ENCODE measurements around the gene ITGA8.
"Not testable (repeated sequence)": the region's sequence is repeated elsewhere in the genome, so short reads cannot be mapped to it uniquely, and the experiment has no call there.

ITGA8 gene

DNA sequence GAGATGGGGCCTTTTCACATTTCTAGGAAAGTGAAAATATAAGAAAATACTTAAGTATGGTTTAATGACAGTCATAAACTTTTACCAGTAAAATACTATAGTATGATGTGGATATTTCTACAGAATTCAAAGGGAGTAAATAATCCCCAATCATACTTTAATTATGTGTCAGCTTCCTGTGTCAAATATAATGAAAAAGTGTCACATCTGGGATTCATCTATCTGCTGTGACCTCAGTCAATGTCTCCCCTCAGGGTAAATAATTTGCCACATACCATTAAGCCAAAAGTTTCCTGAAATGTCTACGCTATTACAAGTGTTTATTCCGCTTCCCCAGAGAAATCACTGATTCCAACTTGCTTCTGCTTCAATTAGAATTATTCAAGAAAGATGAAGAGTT, 110.5 kb downstream of the ITGA8 start:
- DNase-seq (ENCODE audit: low read depth): no peak

DNA sequence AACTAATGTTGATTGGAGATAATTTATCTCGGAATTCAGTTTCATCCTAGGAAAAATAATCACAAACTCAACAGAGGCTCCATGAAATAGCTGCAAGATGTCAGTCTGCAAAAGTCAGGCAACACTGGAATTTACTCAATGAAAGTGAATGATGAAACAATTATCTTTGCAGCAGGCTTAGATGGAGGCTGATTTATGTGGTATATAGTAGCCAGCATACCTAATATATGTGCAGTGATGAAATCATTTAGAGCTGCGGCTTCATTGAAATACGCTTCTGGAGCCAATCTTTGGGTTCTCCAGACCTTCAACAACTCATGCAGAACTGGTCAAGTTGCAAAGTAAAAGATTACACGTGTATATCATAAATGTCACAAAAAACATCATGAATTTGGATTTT, 113.3 kb downstream of the ITGA8 start:
- DNase-seq (ENCODE audit: low read depth): no peak

DNA sequence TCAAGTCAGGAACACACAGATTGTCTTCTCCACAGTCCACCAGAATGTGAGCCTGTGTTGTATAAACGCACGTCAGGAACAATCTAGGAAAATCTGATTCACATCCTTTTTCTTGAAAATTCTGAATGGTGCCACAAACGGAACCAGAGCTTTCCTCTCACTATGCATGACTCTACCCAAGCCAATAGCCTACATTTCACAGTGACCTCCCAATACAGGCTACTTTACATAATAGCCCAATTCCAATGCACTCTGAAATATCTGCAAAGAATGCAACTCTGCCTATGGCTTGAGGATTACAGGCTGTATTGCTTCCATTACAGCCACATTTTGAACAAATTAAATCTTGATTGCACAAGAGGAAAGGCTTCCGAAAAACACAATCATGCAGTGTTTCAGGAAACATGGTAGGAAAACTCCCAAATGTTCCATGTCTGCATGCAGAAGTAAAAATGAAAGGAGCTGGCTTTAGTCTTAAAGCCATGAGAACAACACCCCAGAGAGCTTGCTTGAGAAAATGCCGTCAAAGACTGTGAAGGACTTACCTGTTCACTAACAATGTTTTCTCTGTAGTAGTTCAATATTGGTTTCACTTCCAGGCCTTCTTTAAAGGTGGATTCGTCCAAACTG, 113.9 kb downstream of the ITGA8 start:
- no peak for DNase-seq (ENCODE audit: low read depth)

DNA sequence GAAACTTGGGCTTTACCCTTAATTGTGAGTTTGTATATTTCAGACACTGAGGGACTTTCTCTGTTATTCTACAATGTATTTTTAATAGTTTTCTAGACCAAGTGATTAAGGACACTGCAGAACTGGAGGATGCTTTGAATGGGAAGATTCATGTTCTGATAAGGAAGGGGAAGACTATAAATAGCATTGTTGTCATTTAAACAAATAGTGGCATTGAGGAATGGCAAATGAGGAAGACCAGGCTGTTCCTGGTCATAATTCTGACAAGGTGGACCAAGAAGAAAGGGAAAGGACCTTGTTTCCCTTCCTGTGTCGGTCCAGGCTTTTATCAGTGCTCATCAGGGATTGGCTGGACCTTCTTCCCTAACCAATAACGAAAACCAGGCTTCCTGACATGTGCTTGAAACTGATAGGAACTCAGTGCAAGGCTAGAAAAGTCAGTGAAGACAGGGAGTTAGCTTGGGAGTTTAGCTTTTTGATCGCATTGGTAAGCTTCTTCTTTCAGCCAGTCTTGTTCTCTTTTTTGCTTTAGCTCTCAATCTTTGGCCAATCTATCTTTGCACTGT, 116.2 kb downstream of the ITGA8 start:
- DNase-seq (ENCODE audit: low read depth): no peak

DNA sequence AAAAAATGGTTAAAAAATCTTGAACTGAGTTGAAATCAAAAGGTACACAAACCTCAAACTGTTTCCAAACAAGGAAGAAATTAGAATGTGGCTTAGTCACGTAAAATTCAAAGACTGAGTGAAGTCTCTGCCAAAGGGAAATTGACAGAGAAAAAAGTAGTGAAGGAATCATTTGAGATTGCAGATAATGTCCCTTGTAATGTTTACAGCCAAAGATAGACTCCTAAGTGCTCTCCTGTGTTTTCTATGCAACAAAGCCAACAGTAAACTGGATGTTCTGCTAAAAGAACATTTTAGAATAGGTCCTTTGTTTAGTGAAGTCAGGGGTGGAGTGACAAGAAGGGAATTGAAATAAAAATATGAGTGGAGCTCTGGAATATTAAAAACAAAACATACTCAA, 117.9 kb downstream of the ITGA8 start:
- no peak for DNase-seq (ENCODE audit: low read depth)

DNA sequence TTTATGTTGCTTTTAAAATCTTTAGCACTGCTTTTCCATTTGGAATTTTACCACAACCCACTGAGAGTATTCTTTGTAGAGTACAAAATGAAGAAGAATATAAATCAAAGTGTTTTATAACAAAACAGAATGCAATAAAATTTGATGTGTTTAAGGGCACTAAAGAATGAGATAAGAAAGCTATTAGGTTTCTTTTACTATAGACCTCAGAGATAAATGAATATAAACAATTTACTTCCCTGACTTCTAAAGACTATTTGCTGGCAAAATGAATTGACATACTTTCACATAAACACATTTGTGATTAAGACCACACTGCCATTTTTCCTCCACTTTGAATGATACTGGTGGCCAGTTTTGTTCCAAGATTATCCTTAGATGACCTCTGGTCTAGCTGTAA, 124.5 kb downstream of the ITGA8 start:
- DNase-seq (ENCODE audit: low read depth): no peak

DNA sequence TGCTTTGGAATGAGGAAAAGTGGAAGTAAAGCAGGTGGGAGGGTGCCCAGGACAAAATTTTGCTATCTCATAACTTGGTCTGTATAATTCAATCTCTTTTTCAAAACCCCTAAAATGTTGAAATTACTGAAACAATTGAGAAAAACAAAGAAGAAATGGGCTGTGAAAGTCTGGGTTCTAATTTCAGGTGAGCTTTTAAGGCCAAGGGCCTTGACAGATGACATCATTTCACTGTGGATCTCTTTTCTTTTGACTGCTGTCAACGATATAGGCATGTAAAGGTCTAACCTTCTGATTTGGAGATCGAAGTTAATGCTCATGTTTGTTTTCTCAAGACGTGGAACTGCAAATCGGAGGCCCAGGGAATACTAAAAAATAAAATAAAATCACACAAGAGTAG, 127.8 kb downstream of the ITGA8 start:
- DNase-seq (ENCODE audit: low read depth): no peak

DNA sequence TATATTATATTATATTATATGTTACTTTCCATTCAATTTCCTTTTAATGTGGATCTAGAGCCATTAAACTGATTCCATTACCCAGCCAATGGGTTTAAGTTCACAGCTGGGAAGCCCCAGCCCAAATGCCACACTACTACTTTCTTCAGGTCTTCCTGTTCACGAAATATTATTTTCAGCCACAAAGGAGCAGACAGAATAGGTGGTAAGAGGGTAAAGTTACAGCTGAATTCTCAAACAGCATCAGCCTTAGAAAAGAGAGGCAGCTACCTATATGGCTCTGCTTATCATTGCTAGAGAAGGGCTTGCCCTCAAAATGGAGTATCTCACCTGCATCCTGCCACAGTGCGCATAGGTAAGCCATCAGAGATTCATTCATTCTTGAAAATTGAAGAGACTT, 128.3 kb downstream of the ITGA8 start:
- no peak for DNase-seq (ENCODE audit: low read depth)

DNA sequence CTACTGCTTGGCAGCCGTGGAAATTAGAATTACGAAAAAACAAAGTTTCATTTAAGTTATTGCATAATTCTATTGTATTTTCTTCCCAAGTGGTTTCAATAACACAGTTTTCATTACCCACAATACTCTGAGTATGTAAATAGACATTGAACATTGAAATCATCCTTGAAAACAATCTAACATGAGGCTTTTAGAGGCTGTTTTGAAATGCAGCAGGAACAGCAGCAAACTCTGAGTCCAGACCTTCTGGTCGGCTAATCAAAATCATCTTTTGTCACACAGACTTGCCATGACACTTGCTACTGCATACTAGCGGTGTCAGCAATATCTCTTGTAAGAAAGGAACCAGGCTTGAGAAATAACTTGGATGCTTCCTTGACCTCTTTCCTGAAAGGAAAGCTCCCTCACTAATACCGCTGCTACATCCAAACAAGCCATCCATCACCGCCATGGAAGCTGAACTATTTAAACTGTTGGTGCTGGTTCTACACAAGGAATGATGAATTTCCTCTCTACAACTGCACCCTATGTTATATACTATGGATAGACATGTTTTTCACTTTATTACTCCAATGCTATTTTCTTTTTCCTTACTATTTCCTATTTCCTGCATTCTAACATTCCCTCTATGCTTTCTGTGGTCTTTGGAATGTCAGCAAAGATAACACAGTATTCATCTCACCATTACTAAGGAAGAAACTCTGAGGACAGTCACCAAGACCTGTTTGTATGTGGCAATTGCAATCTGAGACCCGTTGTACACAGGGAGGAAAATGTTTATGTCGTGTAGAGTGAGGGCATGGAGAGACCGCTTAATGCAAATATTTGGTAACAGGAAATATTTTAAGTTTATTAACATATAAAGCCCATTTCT, 130.8 kb downstream of the ITGA8 start:
- DNase-seq (ENCODE audit: low read depth): no peak

DNA sequence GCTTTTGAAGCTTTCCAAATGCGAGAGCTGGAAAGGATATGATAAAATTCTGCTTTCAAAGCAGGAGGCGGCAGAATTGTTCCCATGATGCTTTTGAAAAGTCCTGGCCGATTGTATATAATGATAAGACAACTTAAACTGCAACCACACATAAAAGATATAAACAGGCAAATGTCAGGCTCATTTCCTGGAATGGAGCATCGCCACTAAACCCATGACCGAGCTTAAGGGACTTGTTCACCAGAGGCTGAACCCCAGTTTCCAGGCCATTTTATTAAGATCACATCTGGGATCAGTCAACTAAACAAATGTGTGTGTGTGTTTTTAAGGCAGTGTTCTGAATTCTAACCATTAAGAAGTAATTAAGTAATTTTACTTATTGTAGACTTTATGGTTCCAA, 131.6 kb downstream of the ITGA8 start:
- no peak for DNase-seq (ENCODE audit: low read depth)

DNA sequence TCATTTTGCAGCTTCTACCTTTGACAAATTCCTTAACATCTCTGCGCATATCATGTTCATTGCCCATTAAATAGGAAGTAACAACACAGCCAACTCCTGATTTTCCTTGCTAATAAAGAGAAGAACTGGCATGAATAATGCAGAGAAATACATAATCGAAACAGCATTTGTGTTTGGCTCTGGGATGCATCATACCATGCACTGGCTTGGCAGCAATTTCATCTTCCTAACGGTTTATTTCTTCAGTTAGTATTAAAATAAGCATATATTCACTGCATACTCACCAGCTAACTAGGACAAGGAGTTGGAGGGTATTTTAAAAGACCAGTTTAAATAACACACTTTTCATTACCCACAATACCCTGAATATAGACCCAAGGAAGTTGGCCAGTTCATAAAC, 132.5 kb downstream of the ITGA8 start:
- DNase-seq (ENCODE audit: low read depth): no peak

DNA sequence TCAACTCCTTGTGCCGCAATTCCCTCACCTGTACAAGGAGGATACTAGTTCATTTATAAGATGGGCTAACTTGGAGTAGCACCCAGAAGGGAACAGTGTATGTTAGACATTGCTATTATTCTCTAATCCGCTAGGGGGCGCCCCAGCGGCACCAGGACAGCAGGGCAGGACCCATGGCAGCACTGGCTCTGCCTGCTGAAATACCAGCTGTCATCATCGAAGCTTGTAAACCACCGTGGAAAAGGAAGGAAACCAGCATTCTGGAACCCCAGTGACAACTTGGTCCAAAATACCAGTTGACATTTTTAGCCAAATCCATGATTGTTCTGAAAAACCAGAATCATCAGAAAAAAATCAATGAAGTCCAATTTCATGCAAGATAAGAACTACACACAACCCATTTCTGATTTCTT, 134.4 kb downstream of the ITGA8 start:
- DNase-seq (ENCODE audit: low read depth): no peak

DNA sequence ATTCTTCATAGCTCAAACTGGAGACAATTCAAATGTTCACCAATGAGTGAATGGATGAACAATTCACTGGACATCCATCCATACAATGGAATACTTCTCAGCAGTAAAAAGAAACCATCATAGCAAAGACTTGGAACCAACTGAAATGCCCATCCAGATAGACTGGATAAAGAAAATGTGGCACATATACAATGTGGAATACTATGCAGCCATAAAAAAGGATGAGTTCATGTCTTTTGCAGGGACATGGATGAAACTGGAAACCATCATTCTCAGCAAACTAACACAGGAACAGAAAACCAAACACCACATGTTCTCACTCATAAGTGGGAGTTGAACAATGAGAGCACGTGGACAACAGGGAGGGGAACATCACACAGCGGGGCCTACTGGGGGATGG, 136.8 kb downstream of the ITGA8 start:
- not testable (repeated sequence) for DNase-seq (ENCODE audit: low read depth)

DNA sequence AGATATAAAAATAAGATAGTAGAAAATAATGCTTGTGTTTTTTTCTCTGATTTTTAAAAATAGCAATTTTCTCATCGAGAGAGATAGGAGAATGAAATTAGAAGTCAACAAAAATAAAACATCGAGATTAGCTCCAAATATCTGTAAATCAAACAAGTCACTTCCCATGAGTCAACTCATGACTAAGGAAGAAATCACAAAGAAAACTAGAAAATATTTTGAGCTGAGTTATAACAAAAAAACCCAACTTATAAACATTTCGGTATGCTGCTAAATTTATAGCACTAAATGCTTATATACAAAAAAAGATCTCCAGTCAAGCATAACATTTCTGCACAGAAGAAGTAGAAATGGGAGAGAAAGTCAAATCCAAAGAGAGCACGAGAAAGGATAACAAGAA, 140.1 kb downstream of the ITGA8 start:
- DNase-seq (ENCODE audit: low read depth): no peak

DNA sequence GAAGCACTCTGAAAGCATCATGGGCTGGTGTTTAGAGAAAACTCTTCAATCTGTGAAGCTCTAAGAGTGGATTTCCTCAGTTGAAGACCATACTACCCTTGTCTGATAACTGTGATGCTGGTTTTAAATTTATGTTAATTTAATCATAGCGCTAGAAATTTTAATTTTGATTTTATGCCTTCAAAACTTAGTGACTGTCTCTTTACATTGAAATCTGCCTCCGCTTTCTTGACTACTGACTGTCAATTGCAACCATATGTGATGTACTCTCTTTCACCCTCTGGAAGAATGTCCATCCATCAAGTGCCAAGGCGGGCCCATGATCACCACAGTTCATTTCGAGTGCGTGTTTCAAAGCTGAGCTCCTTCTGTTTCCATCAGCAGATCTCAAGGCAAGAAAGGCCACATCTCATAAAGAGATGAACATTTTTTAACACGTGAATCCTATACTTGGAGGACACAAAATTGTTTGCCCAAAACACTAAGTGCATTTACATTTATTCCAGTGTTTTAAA, 147.1 kb downstream of the ITGA8 start:
- no peak for DNase-seq (ENCODE audit: low read depth)

DNA sequence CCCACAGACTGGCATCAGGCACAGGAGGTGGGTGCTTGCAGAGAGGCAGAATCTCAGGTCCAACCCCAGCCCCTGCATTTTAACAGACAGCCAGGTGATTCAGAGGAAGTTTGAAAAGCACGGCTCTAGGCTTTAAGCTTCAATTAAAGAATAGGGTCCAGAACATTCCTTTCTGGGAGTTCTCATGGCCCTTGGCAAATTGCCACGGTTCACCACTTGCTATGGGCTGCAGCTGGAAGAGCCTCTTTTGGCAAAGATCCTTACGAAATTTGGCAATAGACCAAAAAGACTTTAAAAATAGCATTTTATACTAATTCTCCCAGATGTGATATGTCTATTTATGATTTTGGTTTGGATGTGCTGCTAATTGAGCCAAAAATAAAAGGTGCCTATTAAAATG, 148.1 kb downstream of the ITGA8 start:
- DNase-seq (ENCODE audit: low read depth): no peak

DNA sequence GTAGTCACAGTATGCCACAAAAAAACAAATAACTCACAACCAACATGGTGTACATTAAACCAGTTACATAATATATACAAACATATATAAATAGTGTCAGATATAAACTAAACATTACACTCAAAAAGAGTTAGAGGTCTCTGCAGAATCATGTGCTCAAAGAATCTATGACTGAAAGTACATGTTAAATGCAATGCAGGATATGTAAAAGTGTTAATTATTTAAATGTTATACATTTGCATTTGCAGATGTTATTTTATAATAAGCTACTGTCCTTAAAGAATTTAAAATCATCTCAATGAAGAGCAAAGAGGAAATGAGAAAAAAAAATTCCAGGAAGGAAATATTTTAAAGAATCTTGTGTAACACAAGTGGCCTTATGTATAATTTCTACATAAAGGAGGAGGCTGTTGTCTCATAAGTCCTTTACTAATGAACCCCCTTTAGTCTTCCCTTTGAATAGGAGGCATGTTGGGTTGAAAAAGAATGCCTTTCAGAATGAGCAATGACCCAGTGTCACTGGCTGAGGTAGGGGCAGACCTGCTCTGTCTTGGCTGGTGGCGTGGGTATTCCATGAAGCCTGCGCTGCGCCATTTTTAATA, 148.9 kb downstream of the ITGA8 start:
- no peak for DNase-seq (ENCODE audit: low read depth)

DNA sequence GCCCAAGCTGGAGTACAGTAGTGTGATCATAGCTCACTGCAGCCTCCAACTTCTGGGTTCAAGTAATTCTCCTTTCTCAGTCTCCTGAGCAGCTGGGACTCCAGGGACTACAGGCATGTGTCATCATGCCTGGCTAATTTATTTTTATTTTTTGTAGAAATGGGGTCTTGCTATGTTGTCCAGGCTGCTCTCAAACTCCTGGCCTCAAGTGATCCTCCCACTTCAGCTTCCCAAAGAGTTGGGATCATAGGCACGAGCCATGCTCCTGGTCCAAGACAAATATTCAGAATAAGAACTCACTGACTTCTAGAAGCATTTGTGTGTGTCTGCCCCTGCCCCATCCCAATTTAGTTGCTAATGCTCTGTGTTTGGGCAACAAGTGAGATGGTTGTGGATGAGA, 151.8 kb downstream of the ITGA8 start:
- DNase-seq (ENCODE audit: low read depth): no peak

DNA sequence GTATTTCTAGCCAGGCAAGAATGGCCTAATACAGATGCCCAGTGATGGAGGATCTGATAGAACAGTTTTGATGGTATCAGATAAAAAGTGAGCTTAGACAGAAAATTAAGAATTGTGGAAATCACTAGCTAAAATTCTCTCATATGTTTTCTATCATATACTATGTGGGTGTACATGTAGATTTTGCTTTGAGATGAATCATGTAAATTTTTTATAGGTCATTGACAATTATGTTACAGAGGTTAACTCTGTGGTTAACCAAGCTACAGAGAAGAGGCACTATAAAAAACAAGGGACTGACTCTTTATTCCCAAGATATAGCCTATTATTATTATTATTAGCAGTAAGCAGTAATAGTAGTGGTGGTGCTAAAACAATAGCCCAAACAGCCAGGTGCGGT, 156.5 kb downstream of the ITGA8 start:
- no peak for DNase-seq (ENCODE audit: low read depth)

DNA sequence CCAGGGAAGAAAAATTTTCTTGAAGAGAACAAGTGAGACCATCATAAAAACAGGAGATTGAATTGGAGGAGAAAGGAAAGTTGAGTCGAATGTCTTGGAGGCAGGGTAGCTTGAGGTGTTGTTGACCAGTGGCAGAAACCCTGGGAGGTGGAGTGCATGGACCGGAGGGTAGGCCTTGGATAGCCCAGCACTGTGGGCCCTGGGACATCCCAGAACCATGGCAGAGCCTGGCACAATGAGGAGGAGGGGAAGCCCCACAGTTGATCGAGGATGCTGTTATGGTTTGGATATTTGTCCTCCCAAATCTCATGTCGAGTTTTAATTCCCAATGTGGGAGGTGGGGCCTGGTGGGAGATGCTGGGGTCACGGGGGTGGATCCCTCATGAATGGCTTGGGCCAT, 157.1 kb downstream of the ITGA8 start:
- no peak for DNase-seq (ENCODE audit: low read depth)

DNA sequence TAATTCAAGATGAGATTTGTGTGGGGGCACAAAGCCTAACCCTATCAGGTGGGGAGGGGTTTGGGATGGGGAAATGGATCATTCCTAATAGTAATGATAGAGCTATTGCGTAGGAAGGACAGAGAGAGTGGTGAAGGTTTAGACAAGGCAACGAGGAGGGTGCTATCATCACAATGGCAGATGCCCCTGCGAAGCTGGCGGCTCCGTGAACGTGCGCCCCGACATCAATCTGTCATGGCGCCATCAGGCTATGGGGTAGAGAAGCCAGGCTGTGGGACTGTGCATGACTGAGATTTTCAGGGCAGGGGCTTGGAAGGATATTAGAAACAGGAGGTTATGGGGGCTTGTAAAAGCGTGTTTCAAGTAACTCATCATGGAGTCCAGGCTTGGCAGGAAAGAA, 157.6 kb downstream of the ITGA8 start:
- DNase-seq (ENCODE audit: low read depth): no peak

DNA sequence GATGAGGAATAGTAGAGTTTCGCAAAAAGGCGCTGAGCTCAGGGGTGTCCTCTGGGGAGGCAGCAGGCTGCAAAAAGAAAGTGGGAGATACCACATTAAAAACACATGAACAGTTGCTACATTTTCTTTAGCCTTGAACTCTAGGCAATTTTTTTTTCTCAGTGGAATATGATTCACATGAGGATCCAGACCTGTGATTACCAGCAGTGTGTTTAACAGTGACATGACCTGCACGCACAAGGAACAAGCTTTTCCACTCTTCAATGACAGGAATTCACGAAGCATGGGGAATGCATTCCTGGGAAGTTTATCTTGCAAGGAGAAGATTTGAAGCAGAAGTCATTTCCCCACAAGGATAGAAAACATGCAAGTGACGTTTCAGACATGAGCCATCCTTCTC, 161.6 kb downstream of the ITGA8 start:
- DNase-seq (ENCODE audit: low read depth): no peak

DNA sequence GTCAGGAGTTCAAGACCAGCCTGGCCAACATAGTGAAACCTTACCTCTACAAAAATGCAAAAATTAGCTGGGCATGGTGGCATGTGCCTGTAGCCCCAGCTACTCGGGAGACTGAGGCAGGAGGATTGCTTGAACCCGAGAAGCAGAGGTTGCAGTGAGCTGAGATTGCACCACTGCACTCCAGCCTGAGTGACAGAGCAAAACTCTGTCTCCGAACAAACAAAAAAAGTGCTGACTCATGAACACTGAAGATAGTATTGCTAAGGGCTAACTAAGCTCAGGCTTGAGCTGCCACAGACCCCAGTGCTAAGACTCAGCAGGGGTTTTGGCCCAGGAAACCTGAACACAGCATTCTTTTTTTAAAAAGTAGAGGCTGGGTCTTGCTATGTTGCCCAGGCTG, 162.6 kb downstream of the ITGA8 start:
- DNase-seq (ENCODE audit: low read depth): not testable (repeated sequence)
